GM20000 (cell line): ENCODE data around the gene NCEH1.

Experiments
- DNase-seq: peaks from one replicate; pipeline ENCODE4 v3.0.0; 2012; ENCODE audit warnings: low spot score
- TF ChIP-seq, protein P1 (sequence below): IDR thresholded peaks from 2 replicates; pipeline ENCODE4 v1.5.1; 2012; ENCODE audit warnings: mild to moderate bottlenecking, control low read depth; ENCODE audit errors: extremely low read depth, missing control alignments

Gene NCEH1

GRCh38 chr3:172648747-172649146 is 62.1 kb downstream of the NCEH1 start:
- no peak for DNase-seq
- TF ChIP-seq, protein P1, sequence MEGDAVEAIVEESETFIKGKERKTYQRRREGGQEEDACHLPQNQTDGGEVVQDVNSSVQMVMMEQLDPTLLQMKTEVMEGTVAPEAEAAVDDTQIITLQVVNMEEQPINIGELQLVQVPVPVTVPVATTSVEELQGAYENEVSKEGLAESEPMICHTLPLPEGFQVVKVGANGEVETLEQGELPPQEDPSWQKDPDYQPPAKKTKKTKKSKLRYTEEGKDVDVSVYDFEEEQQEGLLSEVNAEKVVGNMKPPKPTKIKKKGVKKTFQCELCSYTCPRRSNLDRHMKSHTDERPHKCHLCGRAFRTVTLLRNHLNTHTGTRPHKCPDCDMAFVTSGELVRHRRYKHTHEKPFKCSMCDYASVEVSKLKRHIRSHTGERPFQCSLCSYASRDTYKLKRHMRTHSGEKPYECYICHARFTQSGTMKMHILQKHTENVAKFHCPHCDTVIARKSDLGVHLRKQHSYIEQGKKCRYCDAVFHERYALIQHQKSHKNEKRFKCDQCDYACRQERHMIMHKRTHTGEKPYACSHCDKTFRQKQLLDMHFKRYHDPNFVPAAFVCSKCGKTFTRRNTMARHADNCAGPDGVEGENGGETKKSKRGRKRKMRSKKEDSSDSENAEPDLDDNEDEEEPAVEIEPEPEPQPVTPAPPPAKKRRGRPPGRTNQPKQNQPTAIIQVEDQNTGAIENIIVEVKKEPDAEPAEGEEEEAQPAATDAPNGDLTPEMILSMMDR = no peak

- DNase-seq = no peak
Measured at GRCh38 chr3:172647823-172648222, 63.0 kb downstream of the NCEH1 start.

DNA sequence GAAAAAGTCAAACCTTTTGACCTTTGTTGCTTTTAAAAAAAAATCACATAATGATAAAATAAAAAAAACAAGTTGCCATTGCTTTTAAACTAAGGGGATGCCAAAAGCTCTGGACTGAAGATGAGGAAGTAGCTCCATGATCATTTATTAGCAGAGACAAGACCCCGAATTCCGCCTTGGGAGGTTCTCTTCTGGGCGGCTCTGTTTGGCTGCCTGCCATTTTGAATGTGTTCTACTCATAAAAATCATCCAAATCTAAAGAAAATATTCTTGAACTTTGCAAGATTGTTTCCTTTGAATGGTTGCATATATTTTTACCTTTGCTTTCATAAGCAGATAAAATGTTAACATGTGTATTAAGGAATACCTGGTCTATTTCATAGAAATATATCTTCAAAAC is 63.8 kb downstream of the NCEH1 start:
- DNase-seq = no peak
- TF ChIP-seq, protein P1 = no peak

More at GRCh38 chr3:172647823-172648222, 63.0 kb downstream of the NCEH1 start:
- TF ChIP-seq, protein P1 = no peak

- TF ChIP-seq, protein P1 = no peak
- DNase-seq = no peak
Measured at GRCh38 chr3:172646439-172647015, 64.3 kb downstream of the NCEH1 start.

GRCh38 chr3:172644258-172644657 is 66.6 kb downstream of the NCEH1 start:
- TF ChIP-seq, protein P1 = no peak
- DNase-seq = no peak

- no peak for DNase-seq
- TF ChIP-seq, protein P1 = no peak
Measured at GRCh38 chr3:172643506-172644179, 67.2 kb downstream of the NCEH1 start.

DNA sequence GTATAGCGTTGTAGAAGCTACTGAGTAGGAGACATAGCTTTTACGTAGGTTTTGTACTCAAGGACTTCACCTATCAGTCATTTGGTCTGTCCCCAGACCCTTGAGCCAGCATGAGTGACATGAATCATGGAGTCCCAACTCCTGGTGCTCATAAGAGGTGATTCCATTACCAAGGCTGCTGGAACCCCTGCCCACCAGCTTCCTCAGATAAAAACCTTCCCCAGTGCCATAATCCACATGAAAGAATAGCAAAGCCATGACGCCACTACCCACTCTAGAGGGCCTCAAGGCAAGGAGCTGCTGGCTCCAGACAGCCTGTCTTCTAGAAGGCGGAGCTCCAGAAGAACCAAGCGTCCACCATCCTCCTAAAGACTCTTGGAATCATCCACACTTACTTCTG is 69.6 kb downstream of the NCEH1 start:
- DNase-seq = no peak
- TF ChIP-seq, protein P1 = no peak
